GM18870 (cell line): ENCODE results near the gene RPS15.
"Not testable (repeated sequence)": the region's sequence is repeated elsewhere in the genome, so short reads cannot be mapped to it uniquely, and the experiment has no call there.

Experiments
- ATAC-seq: cut with Tn5 transposase; IDR thresholded peaks from one replicate; pipeline ENCODE4 v1.9.1; 2021; ENCODE audit warnings: moderate library complexity; ENCODE audit not compliant: unreplicated experiment

Gene RPS15

GRCh38 chr19:1433119-1434039 lies 4.8 kb upstream of the RPS15 start:
- no peak for ATAC-seq

DNA sequence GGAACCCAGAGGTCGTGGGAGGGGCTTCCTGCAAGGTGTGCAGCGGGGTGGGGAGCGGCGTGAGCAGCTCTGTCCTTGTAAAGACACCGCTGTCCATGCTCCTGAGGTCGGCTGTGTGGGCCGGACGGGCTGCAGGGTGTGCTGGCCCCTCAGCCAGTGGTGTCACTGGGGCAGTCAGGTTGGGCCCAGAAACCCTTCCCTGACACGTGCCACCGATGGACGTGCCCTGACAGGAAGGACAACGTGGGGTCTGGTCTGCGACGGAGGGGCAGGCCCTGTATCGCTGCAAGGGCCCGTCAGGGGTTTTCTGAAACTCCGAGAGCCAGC lies 4.2 kb upstream of the RPS15 start:
- no peak for ATAC-seq

DNA sequence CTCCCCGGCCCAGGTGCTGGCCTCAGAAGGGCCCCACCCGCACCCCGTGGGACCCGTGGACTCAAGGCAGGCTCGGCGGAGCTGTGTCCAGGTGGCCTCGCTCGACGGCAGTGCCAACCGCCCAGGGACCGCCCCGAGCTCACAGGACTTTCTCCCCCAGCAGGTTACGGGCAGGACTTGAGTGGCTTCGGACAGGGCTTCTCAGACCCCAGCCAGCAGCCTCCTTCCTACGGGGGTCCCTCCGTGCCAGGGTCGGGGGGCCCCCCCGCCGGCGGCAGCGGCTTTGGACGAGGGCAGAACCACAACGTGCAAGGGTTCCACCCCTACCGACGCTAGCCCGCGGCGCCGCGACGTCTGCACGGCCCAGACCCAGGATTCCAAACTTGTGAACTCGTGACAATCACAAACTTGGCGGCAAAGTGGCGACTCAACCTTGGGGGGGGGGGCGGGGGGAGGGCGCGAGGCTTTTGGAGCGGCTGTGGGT lies 3.6 kb upstream of the RPS15 start:
- no peak for ATAC-seq

GRCh38 chr19:1435378-1435989 lies 2.7 kb upstream of the RPS15 start:
- ATAC-seq, result no peak

GRCh38 chr19:1437609-1438008 lies 587 bp upstream of the RPS15 start:
- ATAC-seq, result no peak

- ATAC-seq, result no peak
Observed at GRCh38 chr19:1438933-1439354, 748 bp downstream of the RPS15 start.

GRCh38 chr19:1439525-1440417 lies 1.6 kb downstream of the RPS15 start:
- not testable (repeated sequence) for ATAC-seq

DNA sequence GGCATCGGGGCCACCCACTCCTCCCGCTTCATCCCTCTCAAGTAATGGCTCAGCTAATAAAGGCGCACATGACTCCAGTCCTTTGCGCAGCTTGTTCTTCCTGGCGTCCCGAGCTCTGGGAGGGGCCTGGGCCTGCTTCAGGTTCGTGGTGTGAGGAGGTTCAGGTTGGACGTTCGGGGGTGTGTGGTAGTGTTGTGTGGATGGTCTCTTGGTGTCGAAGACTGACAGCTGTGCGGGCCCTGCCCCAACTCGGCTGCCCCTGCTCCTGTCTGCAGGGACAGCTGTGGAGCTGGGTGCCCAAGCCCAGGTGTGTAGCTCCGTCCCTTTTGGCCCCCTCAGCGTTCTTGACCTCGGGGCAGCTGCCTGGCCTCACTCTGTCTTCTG lies 2.2 kb downstream of the RPS15 start:
- no peak for ATAC-seq

DNA sequence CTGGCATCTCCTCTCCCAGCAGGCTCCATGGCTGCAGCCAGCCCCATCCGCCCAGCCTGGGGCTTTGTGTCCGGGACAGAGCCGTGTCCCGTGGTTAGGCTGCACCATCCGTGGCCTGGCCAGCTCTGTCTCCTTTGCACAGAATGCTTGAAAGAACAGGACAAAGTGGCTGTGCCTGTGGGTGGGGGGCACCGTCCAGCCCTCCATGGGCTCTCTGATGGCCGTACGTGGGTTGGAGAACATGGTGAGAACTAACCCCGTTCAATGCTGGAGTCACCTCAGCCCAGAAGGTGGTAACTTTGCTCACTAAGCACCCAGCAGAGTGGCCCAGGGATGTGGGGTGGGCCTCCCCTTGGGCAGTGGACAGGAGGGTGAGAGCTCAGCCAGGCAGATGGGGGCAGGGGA lies 2.8 kb downstream of the RPS15 start:
- no peak for ATAC-seq

DNA sequence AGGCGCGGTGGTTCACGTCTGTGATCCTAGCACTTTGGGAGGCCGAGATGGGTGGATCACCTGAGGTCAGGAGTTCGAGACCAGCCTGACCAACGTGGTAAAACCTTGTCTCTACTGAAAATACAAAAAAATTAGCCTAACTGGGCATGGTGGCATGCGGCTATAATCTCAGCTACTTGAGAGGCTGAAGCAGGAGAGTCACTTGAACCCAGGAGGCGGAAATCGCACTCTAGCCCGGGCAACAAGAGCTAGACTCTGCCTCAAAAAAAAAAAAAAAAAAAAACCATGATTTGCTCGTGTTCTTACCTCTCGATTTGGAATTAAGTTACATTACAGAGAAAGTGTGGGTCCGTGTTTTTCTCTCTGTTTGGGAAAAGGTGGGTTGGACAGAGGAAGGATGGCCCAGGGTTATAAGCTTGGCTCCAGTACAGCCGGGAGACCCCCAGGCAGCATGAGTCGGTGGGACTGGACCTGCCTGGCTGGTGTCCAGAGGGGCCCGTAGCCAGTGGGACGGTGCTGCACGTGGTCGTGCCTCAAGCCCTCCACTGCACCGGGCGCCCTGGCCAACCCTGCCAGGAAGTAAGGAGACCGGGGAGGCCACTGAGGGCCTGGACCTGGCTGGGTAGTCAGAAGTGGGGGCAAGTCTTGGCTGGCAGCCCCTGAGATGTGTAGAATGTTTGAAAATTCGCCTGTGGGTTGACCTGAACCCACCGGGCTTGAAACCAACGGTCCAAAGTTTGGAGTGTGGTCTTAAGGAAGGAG lies 3.7 kb downstream of the RPS15 start:
- no peak for ATAC-seq

GRCh38 chr19:1445185-1445931 lies 7.2 kb downstream of the RPS15 start:
- no peak for ATAC-seq

- no peak for ATAC-seq
Observed at GRCh38 chr19:1445932-1446712, 7.9 kb downstream of the RPS15 start.

DNA sequence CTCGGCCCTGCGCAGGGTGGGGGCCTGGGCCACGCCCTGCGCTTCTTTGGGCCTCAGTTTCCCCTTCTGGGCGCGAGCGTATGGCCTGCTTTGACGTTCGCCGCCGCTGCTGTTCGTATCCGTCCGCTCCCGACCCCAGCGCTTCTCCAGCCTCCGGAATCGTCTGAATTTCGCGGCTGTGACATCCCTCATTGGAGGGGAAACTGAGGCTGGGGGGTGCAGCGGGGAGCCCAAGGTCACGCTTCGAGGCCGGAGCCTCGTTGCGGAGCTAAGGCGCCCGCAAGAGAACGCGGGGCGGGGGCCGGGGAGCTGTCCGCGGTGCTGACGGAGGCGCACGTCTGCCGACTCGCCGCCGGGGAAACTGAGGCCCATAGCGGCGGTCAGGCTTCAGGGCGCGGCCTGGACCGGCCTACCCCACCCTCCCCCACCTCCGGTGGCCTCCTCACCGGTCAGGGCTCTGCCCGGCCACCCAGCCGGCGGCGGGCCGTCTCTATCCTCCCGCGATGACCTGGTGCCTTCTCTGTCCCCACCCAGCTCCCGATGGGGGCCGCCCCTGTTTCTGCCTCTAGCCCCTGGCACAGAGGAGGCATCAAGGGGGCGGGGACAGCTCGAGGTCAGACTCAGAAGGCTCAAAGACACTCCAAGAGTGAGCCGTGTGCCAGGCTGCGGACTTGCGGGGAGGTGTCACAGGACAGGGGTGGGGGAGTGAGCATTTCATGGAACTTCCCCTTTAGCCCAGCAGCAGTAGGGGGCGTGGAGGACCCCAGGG lies 8.7 kb downstream of the RPS15 start:
- ATAC-seq, result no peak

DNA sequence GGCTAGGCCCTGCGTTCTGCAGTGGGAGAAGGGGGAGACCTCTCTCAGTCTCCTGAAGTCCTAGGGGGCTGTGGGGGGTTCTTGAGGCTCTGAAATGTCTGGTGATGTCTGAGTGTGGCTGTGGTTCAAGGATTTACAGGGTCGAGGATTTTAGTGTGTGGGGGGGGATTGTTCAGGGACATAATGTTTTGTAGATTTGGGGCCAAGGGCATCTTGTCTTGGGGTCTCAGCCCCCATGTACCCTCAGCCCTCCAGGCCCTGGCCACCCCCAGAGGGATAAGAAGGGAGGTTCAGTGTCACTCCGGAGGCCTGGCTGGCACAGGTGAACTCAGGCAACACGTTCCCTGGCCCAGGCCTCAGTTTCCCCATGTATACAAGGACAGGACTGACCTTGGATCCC lies 9.3 kb downstream of the RPS15 start:
- ATAC-seq, result no peak

- ATAC-seq, result no peak
Observed at GRCh38 chr19:1447944-1448343, 9.7 kb downstream of the RPS15 start.

- ATAC-seq, result no peak
Observed at GRCh38 chr19:1449467-1450442, 11.6 kb downstream of the RPS15 start, which contains the start of gene APC2. Gene APC2, plus strand, starts transcription at chr19:1450121. Its CDS starts 2,881 bp downstream, at chr19:1453002.
